Activated T-cell treated with anti-CD3 and anti-CD28 coated beads, Interleukin-2, amount 50 U/mL, for 24 hours (primary cell): ENCODE results near the gene RBBP6.

Experiments
- DNase-seq: peaks from one replicate; pipeline ENCODE4 v3.0.0-alpha.2; 2020
- H3K27ac Mint-ChIP-seq: 2 replicates; pipeline ENCODE4 v1.8.0; 2020; ENCODE audit warnings: mild to moderate bottlenecking, mixed read lengths
- H3K27me3 Mint-ChIP-seq: 2 replicates; pipeline ENCODE4 v1.8.0; 2020; ENCODE audit warnings: mixed read lengths
- H3K36me3 Mint-ChIP-seq: 2 replicates; pipeline ENCODE4 v1.8.0; 2020; ENCODE audit warnings: low read depth, mixed read lengths
- H3K4me1 Mint-ChIP-seq: 2 replicates; pipeline ENCODE4 v1.8.0; 2020; ENCODE audit warnings: low read depth, mixed read lengths
- H3K4me3 Mint-ChIP-seq: 2 replicates; pipeline ENCODE4 v1.8.0; 2020; ENCODE audit warnings: mild to moderate bottlenecking, moderate library complexity, mixed read lengths
- H3K9me3 Mint-ChIP-seq: 2 replicates; pipeline ENCODE4 v1.8.0; 2020; ENCODE audit warnings: mixed read lengths

RBBP6 gene

GRCh38 chr16:24514096-24514495, 25.3 kb upstream of the RBBP6 start:
- peaks cover 5% of the 10 kb centered on the region for H3K4me1 Mint-ChIP-seq
- H3K27ac Mint-ChIP-seq = no peak overlapping the region
- peaks cover 4% of the 10 kb centered on the region for H3K27me3 Mint-ChIP-seq
- DNase-seq = no peak
- H3K36me3 Mint-ChIP-seq = no peaks in the 10 kb centered on the region
- no peaks in the 10 kb centered on the region for H3K9me3 Mint-ChIP-seq
- H3K4me3 Mint-ChIP-seq = no peak overlapping the region

DNA sequence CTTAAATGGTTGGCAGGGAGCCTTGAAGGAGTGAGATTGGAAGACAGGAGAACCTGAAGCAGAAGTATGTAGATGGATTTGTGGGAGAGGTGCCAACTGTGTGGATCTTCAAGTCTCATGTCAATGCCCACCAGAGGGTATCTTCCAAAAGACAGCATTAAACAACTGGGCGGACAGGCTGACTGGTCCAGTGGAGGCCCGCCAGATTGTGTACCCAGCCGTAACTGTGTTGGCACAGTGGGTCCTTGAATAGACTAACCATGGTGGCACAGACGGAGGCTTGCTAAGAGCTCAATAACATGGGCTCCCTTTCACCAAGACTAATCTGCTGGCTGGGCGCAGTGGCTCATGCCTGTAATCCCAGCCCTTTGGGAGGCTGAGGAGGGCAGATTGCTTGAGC, 24.2 kb upstream of the RBBP6 start:
- H3K4me1 Mint-ChIP-seq = peaks cover 5% of the 10 kb centered on the region
- H3K27me3 Mint-ChIP-seq = peaks cover 4% of the 10 kb centered on the region
- H3K36me3 Mint-ChIP-seq = no peaks in the 10 kb centered on the region
- no peak overlapping the region for H3K27ac Mint-ChIP-seq
- H3K4me3 Mint-ChIP-seq = no peak overlapping the region
- no peaks in the 10 kb centered on the region for H3K9me3 Mint-ChIP-seq
- DNase-seq = no peak

DNA sequence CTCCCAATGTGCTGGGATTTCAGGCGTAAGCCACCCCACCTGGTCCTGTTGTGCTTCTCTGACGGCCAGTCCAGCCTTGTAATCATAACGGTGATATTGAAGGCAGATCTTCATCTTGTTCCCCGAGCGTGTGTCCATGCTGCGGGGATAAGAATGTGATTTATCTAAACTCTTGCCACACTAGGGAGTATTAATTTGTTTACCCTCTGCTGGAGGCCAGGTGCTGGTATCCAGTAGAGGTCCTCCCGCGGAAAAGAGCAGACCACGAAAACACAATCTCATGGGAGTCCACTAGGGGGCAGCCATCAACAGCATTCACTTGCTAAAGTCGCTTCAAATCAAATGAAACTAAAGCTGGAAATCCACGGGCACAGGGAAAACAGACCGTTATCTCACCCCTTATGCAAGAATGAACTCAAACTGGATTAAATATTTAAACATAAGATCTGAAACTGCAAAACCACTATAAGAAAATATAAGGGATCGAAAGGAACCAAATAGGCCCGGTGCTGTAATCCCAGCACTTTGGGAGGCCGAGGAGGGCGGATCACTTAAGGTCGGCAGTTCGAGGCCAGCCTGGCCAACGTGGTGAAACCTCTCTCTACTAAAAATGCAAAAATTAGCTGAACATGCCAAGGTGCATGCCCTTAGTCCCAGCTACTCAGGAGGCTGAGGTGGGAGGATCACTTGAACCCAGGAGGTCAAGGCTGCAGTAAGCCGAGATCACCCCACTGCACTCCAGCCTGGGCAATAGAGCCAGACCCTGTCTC, 22.3 kb upstream of the RBBP6 start:
- H3K9me3 Mint-ChIP-seq = no peaks in the 10 kb centered on the region
- no peaks in the 10 kb centered on the region for H3K36me3 Mint-ChIP-seq
- no peak overlapping the region for H3K27ac Mint-ChIP-seq
- H3K4me1 Mint-ChIP-seq = peaks cover 5% of the 10 kb centered on the region
- H3K4me3 Mint-ChIP-seq = no peak overlapping the region
- DNase-seq = peak; percentile 75
- H3K27me3 Mint-ChIP-seq = peaks cover 4% of the 10 kb centered on the region

DNA sequence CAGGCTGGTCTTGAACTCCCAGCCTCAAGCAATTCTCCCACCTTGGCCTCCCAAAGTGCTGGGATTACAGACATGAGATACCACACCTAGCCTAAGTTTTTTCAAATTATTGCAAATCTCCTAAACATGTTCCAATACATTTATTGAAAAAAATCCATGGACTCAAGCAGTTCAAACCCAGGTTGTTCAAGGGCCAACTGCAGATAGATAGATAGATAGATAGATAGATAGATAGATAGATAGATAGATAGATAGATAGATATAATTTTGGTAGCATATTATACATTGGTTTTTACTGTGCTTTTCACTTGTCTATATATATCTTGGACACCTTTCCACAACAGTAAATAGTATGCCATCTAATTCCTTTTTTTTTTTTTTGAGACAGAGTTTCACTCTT, 20.9 kb upstream of the RBBP6 start:
- H3K36me3 Mint-ChIP-seq = no peaks in the 10 kb centered on the region
- no peak overlapping the region for H3K27ac Mint-ChIP-seq
- peaks cover 4% of the 10 kb centered on the region for H3K27me3 Mint-ChIP-seq
- H3K9me3 Mint-ChIP-seq = no peaks in the 10 kb centered on the region
- no peak for DNase-seq
- peaks cover 5% of the 10 kb centered on the region for H3K4me1 Mint-ChIP-seq
- no peak overlapping the region for H3K4me3 Mint-ChIP-seq

DNA sequence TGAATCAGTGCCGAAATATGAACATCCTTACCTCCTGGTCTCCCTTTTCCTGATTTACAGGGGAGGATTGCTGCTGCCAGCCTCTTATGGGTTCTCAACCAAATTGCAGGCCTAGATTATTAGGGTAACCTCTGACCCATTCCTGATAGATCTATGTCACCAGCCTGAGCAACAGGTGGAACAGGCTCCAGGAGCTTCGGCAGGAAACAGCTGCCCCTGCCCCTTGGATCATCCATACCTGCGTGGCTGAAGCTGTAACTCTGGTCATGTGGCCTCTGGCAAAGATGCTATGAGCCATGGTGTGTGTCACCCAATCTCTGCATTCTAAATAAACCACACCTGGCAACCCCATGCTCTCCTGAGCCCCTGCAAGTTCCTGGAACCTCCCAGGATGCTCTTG, 18.4 kb upstream of the RBBP6 start:
- peaks cover 5% of the 10 kb centered on the region for H3K4me1 Mint-ChIP-seq
- H3K36me3 Mint-ChIP-seq = no peaks in the 10 kb centered on the region
- H3K4me3 Mint-ChIP-seq = no peak overlapping the region
- no peak for DNase-seq
- no peaks in the 10 kb centered on the region for H3K9me3 Mint-ChIP-seq
- H3K27ac Mint-ChIP-seq = no peak overlapping the region
- peaks cover 4% of the 10 kb centered on the region for H3K27me3 Mint-ChIP-seq

DNA sequence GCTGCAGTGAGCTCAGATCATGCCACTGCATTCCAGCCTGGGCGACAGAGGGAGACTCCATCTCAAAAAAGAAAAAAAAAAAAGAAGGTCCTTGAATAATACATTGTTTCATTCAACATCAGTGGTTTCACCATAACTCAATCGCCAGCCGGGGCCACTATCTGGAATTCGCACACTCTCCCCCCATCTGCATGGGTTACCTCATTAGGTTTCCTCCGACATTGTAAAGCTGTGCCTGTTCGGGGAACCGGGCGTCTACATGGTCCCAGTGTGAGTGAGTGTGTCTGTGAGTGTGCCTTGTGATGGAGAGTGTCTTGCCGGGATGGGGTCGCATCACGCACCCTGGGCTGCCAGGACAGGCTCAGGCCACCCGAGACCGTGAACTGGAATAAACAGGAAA, 16.6 kb upstream of the RBBP6 start:
- Mint-ChIP-seq H3K27ac (no peak overlapping the region), H3K27me3 (no peaks in the 10 kb centered on the region), H3K9me3 (no peaks in the 10 kb centered on the region), H3K36me3 (no peaks in the 10 kb centered on the region), H3K4me3 (no peak overlapping the region), H3K4me1 (no peaks in the 10 kb centered on the region)
- no peak for DNase-seq

GRCh38 chr16:24523569-24523968, 15.8 kb upstream of the RBBP6 start:
- H3K4me1 Mint-ChIP-seq = no peaks in the 10 kb centered on the region
- DNase-seq = no peak
- no peaks in the 10 kb centered on the region for H3K9me3 Mint-ChIP-seq
- H3K4me3 Mint-ChIP-seq = no peak overlapping the region
- no peaks in the 10 kb centered on the region for H3K36me3 Mint-ChIP-seq
- H3K27me3 Mint-ChIP-seq = no peaks in the 10 kb centered on the region
- H3K27ac Mint-ChIP-seq = no peak overlapping the region

DNA sequence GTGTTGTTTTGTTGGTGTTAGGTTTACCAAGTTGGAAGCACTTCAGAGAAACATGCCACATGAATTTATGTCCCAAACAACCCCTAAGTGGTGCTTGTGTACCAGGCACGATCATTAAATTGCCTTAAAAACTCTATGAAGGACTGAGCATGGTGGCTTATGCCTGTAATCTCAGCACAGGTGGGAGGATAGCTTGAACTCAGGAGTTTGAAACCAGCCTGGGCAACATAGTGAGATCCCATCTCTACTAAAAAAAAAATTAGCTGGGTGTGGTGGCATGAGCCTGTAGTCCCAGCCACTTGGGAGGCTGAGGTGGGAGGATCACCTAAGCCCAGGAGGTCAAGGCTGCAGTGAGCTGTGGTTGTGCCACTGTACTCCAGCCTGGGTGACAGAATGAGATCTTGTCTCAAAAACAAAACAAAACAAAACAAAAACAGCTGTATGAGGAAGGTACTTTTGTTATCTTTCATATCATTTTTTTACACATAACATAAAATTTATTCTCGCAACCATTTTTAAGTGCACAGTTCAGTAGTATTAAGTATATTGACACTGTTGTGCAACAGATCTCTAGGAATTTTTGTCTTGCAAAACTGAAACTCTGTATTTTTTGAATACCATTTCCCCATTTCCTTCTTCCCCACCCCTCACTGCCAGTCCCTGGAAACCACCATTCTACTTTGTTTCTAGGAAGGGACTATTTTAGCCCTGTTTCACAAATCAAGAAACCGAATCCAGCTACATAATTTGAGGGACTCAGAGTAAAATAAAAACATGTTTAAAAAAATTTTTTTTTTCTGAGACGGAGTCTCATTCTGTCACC, 14.3 kb upstream of the RBBP6 start:
- Mint-ChIP-seq H3K27me3 (no peaks in the 10 kb centered on the region), H3K4me3 (no peak overlapping the region), H3K27ac (no peak overlapping the region), H3K4me1 (no peaks in the 10 kb centered on the region), H3K9me3 (no peaks in the 10 kb centered on the region), H3K36me3 (no peaks in the 10 kb centered on the region)
- no peak for DNase-seq

- Mint-ChIP-seq H3K4me3 (no peak overlapping the region), H3K4me1 (no peaks in the 10 kb centered on the region), H3K27me3 (no peaks in the 10 kb centered on the region), H3K36me3 (no peaks in the 10 kb centered on the region), H3K27ac (no peak overlapping the region), H3K9me3 (no peaks in the 10 kb centered on the region)
- DNase-seq = no peak
Observed at GRCh38 chr16:24525970-24526559, 13.3 kb upstream of the RBBP6 start.

- DNase-seq = no peak
- H3K9me3 Mint-ChIP-seq = no peaks in the 10 kb centered on the region
- H3K4me1 Mint-ChIP-seq = no peaks in the 10 kb centered on the region
- no peaks in the 10 kb centered on the region for H3K27me3 Mint-ChIP-seq
- H3K27ac Mint-ChIP-seq = no peak overlapping the region
- no peaks in the 10 kb centered on the region for H3K36me3 Mint-ChIP-seq
- no peak overlapping the region for H3K4me3 Mint-ChIP-seq
Observed at GRCh38 chr16:24526701-24527495, 12.5 kb upstream of the RBBP6 start.

- Mint-ChIP-seq H3K4me1 (no peaks in the 10 kb centered on the region), H3K27ac (no peak overlapping the region), H3K9me3 (no peaks in the 10 kb centered on the region), H3K4me3 (no peak overlapping the region), H3K36me3 (no peaks in the 10 kb centered on the region), H3K27me3 (no peaks in the 10 kb centered on the region)
- DNase-seq = no peak
Observed at GRCh38 chr16:24531166-24531565, 8.2 kb upstream of the RBBP6 start.

DNA sequence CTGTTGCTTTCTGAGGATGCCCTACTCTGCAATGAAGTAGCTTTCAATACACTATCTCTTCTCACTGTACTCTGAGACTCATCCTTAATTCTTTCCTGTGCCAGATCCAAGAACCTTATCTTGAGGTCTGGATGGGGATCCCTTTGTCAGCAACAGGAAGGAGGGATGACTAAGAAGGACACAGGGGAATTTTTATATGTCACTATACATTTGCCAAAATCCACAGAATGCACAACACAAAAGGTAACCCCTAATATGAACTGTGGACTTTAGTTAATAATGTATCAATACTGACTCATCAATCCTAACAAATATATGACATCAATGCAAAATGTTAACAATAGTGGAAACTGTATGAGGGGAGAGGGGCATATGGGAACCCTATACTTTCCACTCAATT, 4.7 kb upstream of the RBBP6 start:
- H3K9me3 Mint-ChIP-seq = no peaks in the 10 kb centered on the region
- no peak overlapping the region for H3K4me3 Mint-ChIP-seq
- peaks cover 2% of the 10 kb centered on the region for H3K36me3 Mint-ChIP-seq
- peaks cover 12% of the 10 kb centered on the region for H3K4me1 Mint-ChIP-seq
- no peak for DNase-seq
- H3K27ac Mint-ChIP-seq = no peak overlapping the region
- H3K27me3 Mint-ChIP-seq = no peaks in the 10 kb centered on the region

- H3K27ac Mint-ChIP-seq = no peak overlapping the region
- H3K4me3 Mint-ChIP-seq = no peak overlapping the region
- no peaks in the 10 kb centered on the region for H3K27me3 Mint-ChIP-seq
Observed at GRCh38 chr16:24535827-24536226, 3.5 kb upstream of the RBBP6 start.

GRCh38 chr16:24536671-24537070, 2.7 kb upstream of the RBBP6 start:
- DNase-seq = no peak
- Mint-ChIP-seq H3K36me3 (peaks cover 19% of the 10 kb centered on the region), H3K27me3 (no peaks in the 10 kb centered on the region), H3K9me3 (no peaks in the 10 kb centered on the region), H3K27ac (no peak overlapping the region), H3K4me1 (peaks cover 13% of the 10 kb centered on the region), H3K4me3 (no peak overlapping the region)

More at GRCh38 chr16:24535827-24536226, 3.5 kb upstream of the RBBP6 start:
- peaks cover 12% of the 10 kb centered on the region for H3K4me1 Mint-ChIP-seq
- peaks cover 11% of the 10 kb centered on the region for H3K36me3 Mint-ChIP-seq
- no peak for DNase-seq
- H3K9me3 Mint-ChIP-seq = no peaks in the 10 kb centered on the region
